Esophagus squamous epithelium (tissue), 4 donors: Measurements from ENCODE around the gene PMP22.

Experiments used
- POLR2A ChIP-seq, 4 donors: fragments of 450-650 bp; IDR thresholded peaks; one replicate each; pipeline ENCODE4 v1.6.1; 2017; ENCODE audit warnings: antibody characterized with exemption in 4 of 4, mild to moderate bottlenecking in 4 of 4, moderate library complexity in 3 of 4
- TF ChIP-seq, protein P1 (sequence below), 6 experiments: fragments of 450-650 bp in 4 of 6; fragments of 200-600 bp in 2 of 6; sonication (generic) in 2 of 6; IDR thresholded peaks; one replicate each; pipeline ENCODE4 v1.5.1; 2016 to 2019; ENCODE audit warnings: antibody characterized with exemption in 6 of 6, mild to moderate bottlenecking in 4 of 6, moderate library complexity in 4 of 6

DNA sequence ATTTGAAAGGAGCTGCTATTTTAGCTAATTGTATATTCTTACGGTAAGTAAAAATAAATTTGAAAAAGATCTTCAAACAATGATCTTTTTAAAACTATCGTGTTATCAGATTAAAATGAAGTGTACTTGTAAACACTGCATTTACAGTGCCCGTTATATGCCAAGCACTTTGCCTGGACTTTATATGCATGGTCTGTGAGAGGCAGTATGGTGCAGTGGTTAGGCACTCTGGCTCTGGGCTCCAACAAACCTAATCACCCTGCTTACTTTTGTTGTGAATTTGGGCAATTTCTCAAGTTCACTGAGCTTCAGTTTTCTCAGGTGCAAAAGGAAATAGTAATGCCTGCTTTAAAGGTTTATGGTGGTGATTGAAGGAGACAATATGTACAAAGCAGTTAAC, 1.4 kb downstream of the PMP22 start:
- TF ChIP-seq, protein P1, sequence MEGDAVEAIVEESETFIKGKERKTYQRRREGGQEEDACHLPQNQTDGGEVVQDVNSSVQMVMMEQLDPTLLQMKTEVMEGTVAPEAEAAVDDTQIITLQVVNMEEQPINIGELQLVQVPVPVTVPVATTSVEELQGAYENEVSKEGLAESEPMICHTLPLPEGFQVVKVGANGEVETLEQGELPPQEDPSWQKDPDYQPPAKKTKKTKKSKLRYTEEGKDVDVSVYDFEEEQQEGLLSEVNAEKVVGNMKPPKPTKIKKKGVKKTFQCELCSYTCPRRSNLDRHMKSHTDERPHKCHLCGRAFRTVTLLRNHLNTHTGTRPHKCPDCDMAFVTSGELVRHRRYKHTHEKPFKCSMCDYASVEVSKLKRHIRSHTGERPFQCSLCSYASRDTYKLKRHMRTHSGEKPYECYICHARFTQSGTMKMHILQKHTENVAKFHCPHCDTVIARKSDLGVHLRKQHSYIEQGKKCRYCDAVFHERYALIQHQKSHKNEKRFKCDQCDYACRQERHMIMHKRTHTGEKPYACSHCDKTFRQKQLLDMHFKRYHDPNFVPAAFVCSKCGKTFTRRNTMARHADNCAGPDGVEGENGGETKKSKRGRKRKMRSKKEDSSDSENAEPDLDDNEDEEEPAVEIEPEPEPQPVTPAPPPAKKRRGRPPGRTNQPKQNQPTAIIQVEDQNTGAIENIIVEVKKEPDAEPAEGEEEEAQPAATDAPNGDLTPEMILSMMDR (IDR thresholded peaks at IDR 0.05): no peak
- TF ChIP-seq POLR2A (IDR thresholded peaks at IDR 0.05): no peak
